NOMO-1 treated with dmso at 0.1 percent for 144 hours (cell line): ENCODE results near the gene C19orf47.

Experiments
- DNase-seq: peaks from one replicate; lab custom pipeline; 2025; ENCODE audit not compliant: unreplicated experiment; lab: John Stamatoyannopoulos, UW

Gene C19orf47, protein sequence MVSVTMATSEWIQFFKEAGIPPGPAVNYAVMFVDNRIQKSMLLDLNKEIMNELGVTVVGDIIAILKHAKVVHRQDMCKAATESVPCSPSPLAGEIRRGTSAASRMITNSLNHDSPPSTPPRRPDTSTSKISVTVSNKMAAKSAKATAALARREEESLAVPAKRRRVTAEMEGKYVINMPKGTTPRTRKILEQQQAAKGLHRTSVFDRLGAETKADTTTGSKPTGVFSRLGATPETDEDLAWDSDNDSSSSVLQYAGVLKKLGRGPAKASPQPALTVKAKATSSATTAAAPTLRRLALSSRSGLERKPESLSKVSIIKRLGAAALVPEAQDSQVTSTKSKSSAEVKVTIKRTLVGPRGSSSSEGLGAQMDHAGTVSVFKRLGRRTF

GRCh38 chr19:40348125-40348913, at the start of gene C19orf47, which contains the start of gene PLD3:
Gene C19orf47, minus strand, starts transcription at chr19:40348397. Its CDS starts 6,540 bp downstream, at chr19:40341857.
Gene PLD3, plus strand, starts transcription at chr19:40348695. Its CDS starts 17,789 bp downstream, at chr19:40366484.
- peak; percentile 97 for DNase-seq

GRCh38 chr19:40397568-40397906, 49.3 kb upstream of the C19orf47 start:
- no peak for DNase-seq

DNA sequence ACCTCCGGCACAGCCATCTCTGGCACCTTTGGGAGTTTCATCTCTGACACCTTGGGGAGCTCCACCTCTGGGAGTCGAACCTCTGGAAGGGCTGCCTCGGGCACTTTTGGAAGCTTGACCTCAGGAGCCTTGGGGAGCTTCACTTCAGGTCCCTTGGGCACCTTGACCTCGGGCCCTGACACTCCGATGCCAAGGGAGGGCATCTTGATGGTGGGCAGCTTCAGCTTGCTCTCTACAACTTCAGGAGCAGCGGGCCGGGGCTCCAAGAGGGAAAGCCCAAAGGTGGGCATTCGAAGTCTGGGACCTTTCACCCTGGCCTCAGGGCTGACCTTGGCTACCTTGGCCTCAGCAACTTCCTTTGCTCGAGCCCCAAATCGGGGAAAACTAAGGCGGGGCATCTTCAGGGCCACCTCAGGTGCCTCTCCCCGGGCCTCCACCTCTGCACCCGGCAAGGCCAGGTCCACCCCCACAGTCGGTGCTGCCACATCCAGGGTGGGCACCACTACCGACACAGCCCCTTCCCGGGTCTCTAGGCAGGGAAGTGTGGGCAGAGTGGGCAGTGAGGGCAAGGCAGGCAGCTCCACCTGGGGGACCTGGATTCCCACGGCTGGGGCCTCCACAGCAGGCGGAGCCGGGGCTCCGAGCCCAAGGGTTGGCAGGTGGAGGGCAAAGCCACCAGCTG, 48.8 kb upstream of the C19orf47 start:
- no peak for DNase-seq

GRCh38 chr19:40395956-40396355, 47.8 kb upstream of the C19orf47 start:
- DNase-seq: no peak

DNA sequence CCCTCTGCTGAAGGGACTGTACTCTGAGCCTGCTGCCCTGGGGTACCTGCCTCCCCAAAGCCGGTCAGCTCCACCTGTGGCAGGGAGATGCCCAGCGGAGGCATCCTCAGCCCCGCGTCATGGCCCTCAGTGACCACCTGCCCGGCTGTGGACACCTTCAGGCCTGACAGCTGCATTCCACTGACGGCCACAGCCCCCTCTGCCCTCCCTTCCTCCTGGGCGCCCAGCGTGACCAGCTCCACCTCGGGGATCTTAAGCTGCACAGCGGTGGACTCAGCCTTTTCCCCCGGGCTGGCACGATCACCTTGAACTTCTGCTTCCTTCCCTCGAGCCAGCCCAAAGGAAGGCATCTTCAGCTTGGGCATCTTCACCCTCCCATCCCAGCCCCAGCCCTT, 46.6 kb upstream of the C19orf47 start:
- no peak for DNase-seq

GRCh38 chr19:40393894-40394815, 46.0 kb upstream of the C19orf47 start:
- DNase-seq: no peak

DNA sequence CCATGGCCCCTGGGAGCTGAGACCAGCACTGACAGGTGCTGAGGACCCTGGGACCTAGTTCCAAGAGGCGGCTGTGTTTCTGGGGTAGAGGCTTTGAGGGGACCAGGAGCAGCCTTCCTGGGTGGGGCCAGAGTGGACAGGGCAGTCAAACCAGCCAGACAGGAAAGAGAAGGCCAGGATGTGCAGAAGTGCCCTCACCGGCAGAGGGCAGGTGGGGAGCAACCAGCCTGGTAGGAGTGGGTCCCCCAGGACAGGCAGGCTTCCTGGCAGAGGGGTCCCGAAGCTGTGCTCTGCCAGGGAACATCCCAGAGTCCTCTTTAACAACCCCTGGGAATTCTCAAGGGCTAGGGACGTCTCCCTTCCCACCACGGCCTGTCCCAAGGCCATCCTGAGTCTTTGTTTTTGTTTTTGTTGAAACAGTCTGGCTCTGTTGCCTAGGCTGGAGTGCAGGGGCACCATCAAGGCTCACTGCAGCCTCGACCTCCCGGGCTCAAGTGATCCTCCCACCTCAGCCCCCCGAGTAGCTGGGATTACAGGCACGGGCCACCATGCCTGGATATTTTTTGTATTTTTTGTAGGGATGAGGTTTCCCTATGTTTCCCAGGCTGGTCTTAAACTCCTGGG, 44.8 kb upstream of the C19orf47 start:
- no peak for DNase-seq

DNA sequence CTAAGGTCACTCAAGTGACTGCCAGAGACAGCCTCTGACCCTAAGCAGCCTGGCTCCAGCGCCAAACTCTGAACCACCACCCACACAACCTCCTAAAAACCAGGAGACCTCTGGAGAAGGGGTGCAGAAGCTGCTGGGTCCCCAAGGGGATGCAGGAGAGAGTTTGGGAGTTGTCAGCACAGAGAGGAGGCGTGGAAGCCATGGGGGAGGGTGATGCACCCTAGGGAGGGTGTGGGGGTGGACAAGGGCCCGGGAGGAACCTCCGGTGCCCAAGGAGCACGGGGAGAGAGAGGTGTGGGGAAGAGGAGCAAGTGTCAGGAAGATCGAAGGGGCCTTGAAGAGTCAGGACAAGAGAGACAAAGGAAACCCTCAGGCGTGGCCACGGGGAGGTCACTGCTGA, 43.9 kb upstream of the C19orf47 start:
- no peak for DNase-seq

DNA sequence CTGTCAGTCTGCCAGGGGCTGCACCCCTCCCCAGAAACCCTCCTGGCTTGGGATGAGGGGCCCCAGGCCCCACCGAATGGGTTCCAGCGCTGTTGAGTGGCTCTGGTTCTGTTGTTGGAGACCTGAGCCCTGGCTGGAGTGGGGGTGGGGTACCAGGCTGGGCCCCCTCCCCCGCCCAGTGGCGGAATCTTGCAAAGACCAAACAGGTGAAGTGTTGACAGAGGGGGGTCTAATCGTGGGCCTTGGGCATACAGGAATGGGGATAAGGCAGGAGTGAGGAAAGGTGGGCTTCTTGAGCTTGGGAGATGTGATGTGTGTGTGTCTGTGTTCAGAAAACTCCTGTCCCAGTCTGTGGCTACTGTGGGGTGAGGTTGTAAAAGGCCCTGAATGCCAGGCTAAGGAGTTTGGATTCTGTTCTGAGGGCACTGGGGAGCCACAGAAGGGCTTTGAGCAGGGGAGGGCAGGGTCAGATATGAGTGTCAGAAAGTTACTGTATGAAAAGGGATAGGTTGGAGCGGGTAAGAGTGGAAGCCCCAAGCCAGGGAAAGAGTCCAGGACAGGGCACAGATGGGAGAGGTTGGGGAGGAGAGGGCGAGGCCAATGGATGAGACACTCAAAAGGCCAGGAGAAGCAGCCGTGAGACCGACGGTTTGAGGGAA, 42.0 kb upstream of the C19orf47 start, which contains the start of gene HIPK4:
Gene HIPK4 (minus strand): TSS at position 98 of the 659 bp plus-strand sequence. CDS start 279 bp downstream, outside the sequence.
- DNase-seq: no peak

DNA sequence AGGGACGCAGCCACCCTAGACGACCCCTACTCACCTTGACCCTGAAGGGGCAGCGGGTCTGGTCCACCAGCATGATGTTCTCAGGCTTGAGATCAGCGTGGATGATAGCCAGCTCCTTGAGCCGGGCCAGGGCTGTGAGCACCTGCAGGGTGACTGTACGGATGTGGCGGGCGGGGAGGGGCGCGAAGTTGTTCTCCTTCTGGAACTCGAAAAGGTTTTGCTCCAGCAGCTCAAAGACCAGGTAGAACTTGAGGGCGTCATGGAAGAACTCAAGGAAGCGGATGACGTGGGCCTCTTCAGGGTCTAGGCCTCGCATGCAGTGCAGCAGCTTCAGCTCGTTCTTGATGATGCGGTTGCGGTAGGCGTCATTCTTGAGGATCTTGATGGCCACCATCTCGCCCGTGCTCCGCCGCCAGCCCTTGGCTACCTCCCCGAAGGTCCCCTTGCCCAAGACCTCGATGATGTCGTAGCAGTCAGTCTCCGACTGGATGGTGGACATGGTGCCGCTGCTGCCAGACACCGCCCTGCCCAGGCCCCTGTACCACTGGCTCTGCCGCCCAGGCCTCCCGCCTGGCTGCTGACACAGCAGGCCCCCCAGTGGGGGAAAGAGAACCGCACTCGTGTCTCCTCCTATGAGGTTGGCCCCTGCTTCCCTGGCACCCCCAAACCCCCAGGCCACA, 41.3 kb upstream of the C19orf47 start:
- DNase-seq: no peak

- DNase-seq: no peak
Observed at GRCh38 chr19:40388481-40388880, 40.3 kb upstream of the C19orf47 start.

- no peak for DNase-seq
Observed at GRCh38 chr19:40387155-40387554, 39.0 kb upstream of the C19orf47 start.

DNA sequence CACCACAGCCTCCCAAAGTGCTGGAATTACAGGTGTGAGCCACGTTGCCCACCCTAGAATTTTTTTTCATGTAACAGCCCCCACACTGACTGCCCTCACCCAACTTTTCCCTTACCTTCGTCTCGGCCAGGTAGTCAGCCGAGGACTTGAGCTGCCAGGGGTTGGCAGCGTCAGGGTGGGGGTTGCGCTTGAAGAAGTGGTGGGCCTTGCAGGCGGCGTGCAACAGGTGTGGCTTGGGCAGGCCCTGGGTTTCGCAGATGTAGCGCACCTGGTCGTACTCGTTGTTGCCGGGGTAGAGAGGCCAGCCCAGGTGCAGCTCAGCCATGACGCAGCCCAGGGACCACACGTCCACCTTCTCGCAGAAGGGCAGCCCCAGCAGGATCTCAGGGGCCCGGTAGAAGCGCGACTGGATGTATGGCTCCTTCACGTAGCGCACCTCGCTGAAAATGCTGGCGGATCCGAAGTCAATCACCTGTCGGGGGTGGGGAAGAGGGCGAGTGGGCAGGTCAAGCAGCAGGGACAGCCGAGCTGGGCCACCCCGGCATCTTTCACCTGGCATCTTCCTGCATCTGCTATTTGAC, 35.6 kb upstream of the C19orf47 start:
- DNase-seq: no peak

DNA sequence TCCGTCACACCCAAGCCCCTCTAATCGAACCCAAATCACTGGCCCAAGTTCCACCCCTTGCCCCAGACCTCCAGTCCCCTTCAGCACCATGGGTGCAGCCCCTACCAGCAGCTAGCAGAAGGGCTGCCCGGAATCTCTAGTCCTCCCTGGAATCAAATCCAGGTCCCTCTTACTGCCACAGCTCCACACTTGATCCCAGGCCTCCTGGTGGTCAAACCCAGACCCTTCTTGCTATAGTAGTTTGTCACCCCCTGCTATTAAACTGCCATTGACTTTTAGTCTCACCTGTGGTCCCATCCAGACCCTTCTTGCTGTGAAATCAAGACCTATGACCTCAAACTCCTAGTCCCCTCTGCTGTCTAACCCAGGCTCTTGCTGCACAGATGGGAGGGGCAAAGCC, 33.1 kb upstream of the C19orf47 start:
- no peak for DNase-seq

DNA sequence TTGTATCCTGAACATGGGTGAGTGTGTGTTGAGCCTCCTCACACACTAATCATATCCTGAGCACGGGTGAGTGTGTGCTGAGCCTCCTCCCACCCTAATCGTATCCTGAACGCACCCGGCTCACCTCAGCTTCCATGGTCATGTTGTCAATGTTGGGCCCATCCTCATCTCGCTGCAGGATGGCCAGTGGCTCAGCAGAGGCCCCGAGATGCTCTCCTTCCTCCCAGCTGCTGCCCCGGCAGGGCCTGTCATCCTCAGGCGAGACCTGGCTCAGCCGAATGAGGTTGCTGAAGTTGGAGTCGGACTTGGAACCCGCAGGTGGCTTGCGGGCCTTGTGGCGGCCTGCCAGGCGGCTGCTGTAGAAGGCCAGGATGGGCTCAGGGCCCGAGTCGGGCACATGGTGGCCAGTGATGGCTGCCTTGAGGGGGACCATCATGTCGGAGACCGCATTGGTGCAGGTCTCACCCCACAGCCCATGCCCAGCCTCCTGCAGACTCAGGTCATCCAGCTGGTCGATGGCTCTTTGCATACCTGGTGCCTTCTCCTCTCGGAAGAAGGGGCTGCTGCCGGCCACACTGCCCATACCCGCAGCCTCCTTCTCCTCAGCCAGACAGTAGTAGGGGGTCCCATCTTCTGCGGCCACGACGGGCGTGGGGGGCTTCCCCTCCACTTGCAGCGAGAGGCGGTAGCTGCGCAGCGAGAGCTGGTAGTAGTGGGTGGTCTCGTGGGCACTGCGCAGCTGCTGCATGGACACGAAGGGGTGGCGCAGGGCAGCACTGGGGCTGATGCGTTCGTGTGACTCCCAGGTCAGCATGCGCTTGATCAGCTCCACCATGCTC, 32.2 kb upstream of the C19orf47 start:
- DNase-seq: no peak

DNA sequence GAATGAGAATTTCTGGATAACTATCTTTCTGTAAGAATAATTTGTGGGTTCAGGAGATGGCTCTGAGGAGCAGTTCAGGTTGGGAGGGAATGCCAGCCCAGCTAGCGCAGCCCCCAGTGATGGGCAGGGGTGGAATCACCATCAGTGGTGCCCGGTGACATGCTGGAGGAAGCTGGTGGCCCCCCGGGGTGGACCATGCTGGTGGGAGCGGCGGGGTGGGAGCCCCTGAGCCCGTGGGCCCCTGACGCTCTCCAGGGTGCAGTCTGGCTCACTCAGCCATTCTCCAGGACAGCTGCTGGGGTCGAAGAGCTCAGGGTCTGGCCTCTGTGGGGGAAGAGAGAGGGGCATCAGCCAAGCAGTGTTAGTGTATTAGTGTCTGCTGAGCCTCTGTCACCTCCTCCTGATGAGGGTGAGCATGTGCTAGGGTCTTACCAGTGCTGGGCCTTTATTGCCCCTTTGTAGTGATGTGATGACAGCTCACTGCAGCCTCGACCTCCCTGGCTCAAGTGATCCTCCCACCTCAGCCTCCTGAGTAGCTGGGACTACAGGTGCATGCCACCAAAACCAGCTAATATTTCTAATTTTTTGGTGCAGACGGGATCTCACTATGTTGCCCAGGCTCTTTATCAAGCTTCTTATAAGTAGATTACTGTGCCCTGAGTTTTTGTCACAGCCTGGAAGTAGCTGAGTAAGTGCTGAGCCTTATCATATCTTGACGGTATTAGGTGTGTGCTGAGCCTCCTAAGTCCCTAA, 31.4 kb upstream of the C19orf47 start:
- no peak for DNase-seq

DNA sequence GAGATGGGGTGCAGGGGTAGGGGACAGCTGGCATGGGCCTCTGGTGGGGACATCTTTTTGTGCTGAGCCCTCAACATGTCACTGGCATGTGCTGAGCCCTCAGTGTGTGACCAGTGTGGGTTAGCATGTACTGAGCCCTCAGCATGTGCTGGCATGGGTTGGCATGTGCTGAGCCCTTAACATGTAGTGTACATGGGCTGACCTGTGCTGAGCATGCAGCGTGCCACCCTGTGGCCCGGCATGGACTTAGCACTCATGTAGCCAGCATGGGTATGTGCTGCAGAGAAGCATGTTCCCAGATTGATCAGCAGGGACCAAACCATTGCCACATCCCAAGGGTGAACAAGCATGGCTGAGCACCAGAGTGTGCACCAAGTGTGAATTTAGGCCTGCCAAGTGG, 30.3 kb upstream of the C19orf47 start:
- DNase-seq: no peak
